Cardiac fibroblast (primary cell): Measurements from ENCODE around the gene ADAMTS9.

Experiments used
- DNase-seq, 2 donors: peaks; one replicate each; pipeline versions ENCODE4 v3.0.0 to v3.0.0-alpha.2; 2010; ENCODE audit warnings: low read depth in 2 of 2
- H3K4me3 ChIP-seq, 2 donors: replicated peaks in 1 of 2; 1 replicate in 1 of 2; 2 replicates in 1 of 2; pipeline ENCODE4 v1.5.1; 2011; ENCODE audit warnings: low read depth in 2 of 2, low read length in 2 of 2, mild to moderate bottlenecking in 2 of 2, moderate library complexity in 1 of 2
- CTCF ChIP-seq: IDR thresholded peaks from one replicate; pipeline ENCODE4 v1.5.1; 2011; ENCODE audit warnings: low read depth, mild to moderate bottlenecking, low read length, inconsistent platforms

Gene ADAMTS9

GRCh38 chr3:64604313-64604712, 83.5 kb downstream of the ADAMTS9 start:
- no peak for DNase-seq
- no peak for TF ChIP-seq CTCF
- no peak overlapping the region for H3K4me3 ChIP-seq

- DNase-seq: no peak
- no peak for TF ChIP-seq CTCF
Measured at GRCh38 chr3:64601824-64602223, 86.0 kb downstream of the ADAMTS9 start.

GRCh38 chr3:64600246-64600950, 87.4 kb downstream of the ADAMTS9 start:
- no peak for DNase-seq
- TF ChIP-seq CTCF: no peak
- no peak overlapping the region for H3K4me3 ChIP-seq

More at GRCh38 chr3:64601824-64602223, 86.0 kb downstream of the ADAMTS9 start:
- H3K4me3 ChIP-seq: no peak overlapping the region

GRCh38 chr3:64599651-64600050, 88.1 kb downstream of the ADAMTS9 start:
- TF ChIP-seq CTCF: no peak
- DNase-seq: no peak
- no peak overlapping the region for H3K4me3 ChIP-seq

GRCh38 chr3:64595253-64595694, 92.5 kb downstream of the ADAMTS9 start:
- no peak overlapping the region for H3K4me3 ChIP-seq
- TF ChIP-seq CTCF: no peak
- peak; percentile 95 to 96 for DNase-seq

GRCh38 chr3:64594134-64594533, 93.7 kb downstream of the ADAMTS9 start:
- DNase-seq: no peak
- TF ChIP-seq CTCF: no peak
- no peak overlapping the region for H3K4me3 ChIP-seq

GRCh38 chr3:64593350-64593749, 94.5 kb downstream of the ADAMTS9 start:
- H3K4me3 ChIP-seq: no peak overlapping the region
- no peak for DNase-seq
- TF ChIP-seq CTCF: no peak
